Measurements from ENCODE around the gene BMERB1. TPM values are rescaled to one million over a fixed set of nuclear protein-coding genes. Genes with fewer than 3 reads are reported as not detected.

The BMERB1 gene
- total and polyA plus RNA-seq, 2 experiments from 2014 or later: 7.3 to 10.3 TPM

- Histone ChIP-seq H3K9me2 (replicated peaks; ENCODE audit: insufficient read depth) (no peaks in the 10 kb centered on the region), H3K36me3 (replicated peaks; ENCODE audit: insufficient read depth, low read depth) (no peaks in the 10 kb centered on the region), H3K4me1 (ENCODE audit: insufficient read depth) (no peaks in the 10 kb centered on the region), H2AFZ (no peak overlapping the region), H3K4me3 (no peak overlapping the region), H3K27me3 (no peaks in the 10 kb centered on the region), H3K27ac (no peak overlapping the region), H3K79me2 (no peaks in the 10 kb centered on the region), H3K9me3 (ENCODE audit: low read depth) (no peaks in the 10 kb centered on the region), H4K20me1 (ENCODE audit: insufficient read depth, poor library complexity, severe bottlenecking) (no peaks in the 10 kb centered on the region), H3K4me2 (no peak overlapping the region)
- no peak for TF ChIP-seq EZH2 (IDR thresholded peaks at IDR 0.05; ENCODE audit: borderline replicate concordance)
- no peak for TF ChIP-seq CTCF (IDR thresholded peaks at IDR 0.05; ENCODE audit: poor library complexity)
- TF ChIP-seq EZH2phosphoT487 (IDR thresholded peaks at IDR 0.05; ENCODE audit: low read depth, severe bottlenecking, unreplicated experiment): no peak
- 78% methylated on average over 2 of the region's 2 CpGs for WGBS (ENCODE audit: low lambda C conversion rate, missing lambda C conversion rate)
- DNase-seq (ENCODE audit: low spot score): no peak
These were observed 43.4 kb downstream of the BMERB1 start for GRCh38 chr16:15477802-15478201.

- Histone ChIP-seq H3K36me3 (replicated peaks; ENCODE audit: insufficient read depth, low read depth) (no peaks in the 10 kb centered on the region), H3K27me3 (no peaks in the 10 kb centered on the region), H3K9me3 (ENCODE audit: low read depth) (no peaks in the 10 kb centered on the region), H4K20me1 (ENCODE audit: insufficient read depth, poor library complexity, severe bottlenecking) (no peaks in the 10 kb centered on the region), H3K4me2 (peak overlapping the region; percentile 22), H3K4me3 (no peak overlapping the region), H3K9me2 (replicated peaks; ENCODE audit: insufficient read depth) (no peaks in the 10 kb centered on the region), H2AFZ (no peak overlapping the region), H3K79me2 (no peaks in the 10 kb centered on the region), H3K4me1 (ENCODE audit: insufficient read depth) (no peaks in the 10 kb centered on the region), H3K27ac (peak overlapping the region; percentile 46)
- DNase-seq (ENCODE audit: low spot score): peak; percentile 89
- TF ChIP-seq EZH2 (IDR thresholded peaks at IDR 0.05; ENCODE audit: borderline replicate concordance) (no peak), CTCF (IDR thresholded peaks at IDR 0.05; ENCODE audit: poor library complexity) (no peak), EZH2phosphoT487 (IDR thresholded peaks at IDR 0.05; ENCODE audit: low read depth, severe bottlenecking, unreplicated experiment) (no peak)
- 48% methylated on average over 3 of the region's 3 CpGs for WGBS (ENCODE audit: low lambda C conversion rate, missing lambda C conversion rate)
These were observed 47.8 kb downstream of the BMERB1 start for GRCh38 chr16:15482068-15482747.

DNA sequence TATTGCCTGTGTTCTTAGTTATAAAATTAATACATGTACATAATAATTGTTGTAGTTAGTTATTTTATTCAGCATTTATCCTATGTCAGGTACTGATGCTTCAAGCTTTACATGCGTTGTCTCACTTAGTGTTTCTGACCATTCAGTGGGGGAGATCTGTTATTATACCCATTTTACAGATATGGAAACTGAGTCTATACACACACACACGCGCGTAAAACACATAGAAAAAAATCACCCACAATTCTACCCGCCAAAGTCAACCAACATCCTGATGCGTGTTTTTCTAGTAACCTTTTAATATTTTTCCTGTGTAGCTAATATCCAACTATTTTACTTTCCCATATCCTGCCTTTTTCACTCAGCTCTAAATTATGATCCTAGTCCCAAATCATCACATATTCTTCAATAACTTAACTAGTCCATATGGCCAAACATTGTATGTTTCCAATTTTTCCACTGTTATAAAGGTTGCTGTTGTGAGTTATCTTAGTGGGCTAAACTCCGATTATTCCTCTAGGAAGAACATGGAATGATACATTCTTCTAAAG lies 48.4 kb downstream of the BMERB1 start:
- H3K9me3 ChIP-seq (ENCODE audit: low read depth): no peaks in the 10 kb centered on the region
- WGBS (ENCODE audit: low lambda C conversion rate, missing lambda C conversion rate): 95% methylated on average over 7 of the region's 7 CpGs
- H3K27ac ChIP-seq: peak overlapping the region; percentile 41
- H3K4me1 ChIP-seq (ENCODE audit: insufficient read depth): no peaks in the 10 kb centered on the region
- peak overlapping the region; percentile 22 for H3K4me2 ChIP-seq
- no peak for DNase-seq (ENCODE audit: low spot score)
- H2AFZ ChIP-seq: no peak overlapping the region
- no peaks in the 10 kb centered on the region for H4K20me1 ChIP-seq (ENCODE audit: insufficient read depth, poor library complexity, severe bottlenecking)
- no peaks in the 10 kb centered on the region for H3K9me2 ChIP-seq (replicated peaks; ENCODE audit: insufficient read depth)
- no peaks in the 10 kb centered on the region for H3K36me3 ChIP-seq (replicated peaks; ENCODE audit: insufficient read depth, low read depth)
- TF ChIP-seq EZH2 (IDR thresholded peaks at IDR 0.05; ENCODE audit: borderline replicate concordance): no peak
- TF ChIP-seq CTCF (IDR thresholded peaks at IDR 0.05; ENCODE audit: poor library complexity): no peak
- TF ChIP-seq EZH2phosphoT487 (IDR thresholded peaks at IDR 0.05; ENCODE audit: low read depth, severe bottlenecking, unreplicated experiment): no peak
- H3K27me3 ChIP-seq: no peaks in the 10 kb centered on the region
- H3K79me2 ChIP-seq: no peaks in the 10 kb centered on the region
- H3K4me3 ChIP-seq: no peak overlapping the region
